AML-193 (cell line): Measurements from ENCODE around the gene NKX1-1.
"Not testable (repeated sequence)": the region's sequence is repeated elsewhere in the genome, so short reads cannot be mapped to it uniquely, and the experiment has no call there.

ENCODE experiments used
- DNase-seq, 2 experiments: peaks; one replicate each; lab custom pipeline; 2025; lab: John Stamatoyannopoulos, UW

Gene NKX1-1

GRCh38 chr4:1373892-1374705 is 32.1 kb downstream of the NKX1-1 start:
- no peak for DNase-seq

- DNase-seq: not testable (repeated sequence)
Observed at GRCh38 chr4:1372576-1372975, 33.7 kb downstream of the NKX1-1 start.

DNA sequence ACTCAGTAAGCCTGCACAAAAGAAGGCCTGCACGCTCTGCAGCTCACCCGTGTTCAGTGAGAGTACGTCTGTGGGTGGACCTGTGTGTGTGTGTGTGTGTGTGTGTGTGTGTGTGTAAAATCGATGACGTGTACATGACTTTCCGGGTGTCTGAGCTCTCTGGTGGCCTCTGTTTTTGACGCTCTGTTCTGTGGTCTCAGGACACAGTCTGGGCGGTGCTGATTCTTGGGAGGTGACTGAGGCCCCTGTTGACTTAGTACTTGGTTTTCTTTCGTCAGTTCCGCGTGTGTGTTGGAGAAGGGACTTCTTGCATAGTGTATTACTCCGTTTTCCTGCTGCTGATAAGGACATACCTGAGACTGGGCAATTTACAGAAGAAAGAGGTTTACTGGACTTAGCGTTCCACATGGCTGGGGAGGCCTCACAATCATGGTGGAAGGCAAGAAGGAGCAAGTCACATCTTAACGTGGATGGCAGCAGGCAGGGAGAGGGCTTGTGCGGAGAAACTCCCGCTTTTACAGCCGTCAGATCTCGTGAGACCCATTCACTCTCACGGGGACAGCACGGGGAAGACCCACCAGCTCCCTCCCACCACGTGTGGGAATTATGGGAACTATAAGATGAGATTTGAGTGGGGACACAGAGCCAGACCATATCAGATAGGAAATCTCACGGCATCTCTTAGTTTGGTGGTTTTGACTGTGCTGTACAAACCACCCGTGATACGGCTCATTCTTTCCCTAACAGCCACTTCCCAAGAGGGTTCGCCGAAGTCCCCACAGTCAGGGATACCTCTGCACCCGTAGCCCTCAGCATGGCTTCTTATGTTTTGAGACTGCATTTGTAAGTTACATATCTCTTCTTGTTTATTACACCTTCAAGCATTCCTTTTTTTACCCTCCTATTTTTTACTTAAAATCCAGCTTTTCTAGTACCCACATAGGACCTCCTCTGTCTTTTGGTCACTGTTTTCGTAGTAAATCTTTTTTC is 34.8 kb downstream of the NKX1-1 start:
- DNase-seq: no peak

GRCh38 chr4:1370321-1371124 is 35.7 kb downstream of the NKX1-1 start:
- DNase-seq: no peak

DNA sequence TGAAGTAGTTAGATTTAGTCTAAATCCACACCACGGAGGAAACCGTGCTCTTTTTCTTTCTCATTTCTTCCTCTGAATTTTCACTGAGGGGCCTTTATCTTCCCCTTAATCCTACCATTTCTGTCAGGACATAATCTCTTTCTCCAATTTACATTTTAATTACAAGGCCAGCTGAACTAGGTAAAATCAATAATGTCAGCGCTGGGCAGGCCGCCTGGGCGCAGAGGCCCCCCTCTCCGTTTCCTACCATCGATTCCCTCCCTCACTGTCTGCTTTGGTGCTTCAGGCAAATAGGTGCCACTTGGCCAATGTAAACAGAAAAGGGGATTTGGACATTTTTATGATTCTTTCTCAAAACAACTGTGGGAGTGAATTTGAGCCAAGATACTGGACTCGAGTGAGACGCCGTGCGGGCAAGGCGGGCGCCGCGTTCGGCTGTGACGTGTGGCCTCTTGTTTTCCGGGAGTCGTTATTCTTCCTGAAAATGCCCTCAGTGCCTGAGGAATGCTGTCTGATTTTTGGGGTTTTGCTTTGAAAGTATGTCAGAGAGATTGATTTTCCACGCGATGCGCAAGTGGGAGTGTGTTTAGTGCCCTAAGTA is 36.7 kb downstream of the NKX1-1 start:
- no peak for DNase-seq

GRCh38 chr4:1369091-1369450 is 37.2 kb downstream of the NKX1-1 start:
- no peak for DNase-seq

DNA sequence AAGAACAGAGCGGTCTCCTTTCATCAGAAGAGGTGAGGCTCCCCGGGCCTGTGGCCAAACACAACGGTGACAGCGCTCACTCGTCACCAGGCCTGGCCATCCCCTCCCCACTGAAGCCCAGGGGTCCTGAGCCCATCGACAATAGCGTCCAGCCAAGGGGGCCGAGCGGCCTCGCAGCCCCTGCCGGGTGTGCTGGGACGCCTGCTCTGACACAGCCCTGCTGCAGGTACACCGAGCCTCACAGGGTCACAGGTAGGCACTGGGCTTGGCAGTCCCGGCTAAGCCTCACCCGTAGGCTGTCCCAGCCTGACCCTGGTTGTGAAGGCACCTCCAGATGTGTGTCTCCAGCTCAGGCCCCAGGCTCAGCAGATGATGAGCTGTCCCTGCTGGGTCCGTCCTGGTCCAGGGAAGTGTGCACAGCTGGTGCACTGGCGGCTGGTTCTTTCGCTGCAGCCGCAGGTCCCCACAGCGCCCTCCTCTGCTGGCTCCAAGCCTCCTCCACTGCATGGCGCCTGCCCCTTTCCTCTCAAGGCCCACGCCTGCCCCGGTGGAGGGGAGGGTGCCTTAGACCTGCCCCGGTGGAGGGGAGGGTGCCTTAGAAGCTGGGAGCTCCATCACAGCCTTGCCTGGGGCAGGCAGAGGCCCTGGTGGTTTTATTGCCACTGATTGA is 37.7 kb downstream of the NKX1-1 start:
- DNase-seq: no peak

DNA sequence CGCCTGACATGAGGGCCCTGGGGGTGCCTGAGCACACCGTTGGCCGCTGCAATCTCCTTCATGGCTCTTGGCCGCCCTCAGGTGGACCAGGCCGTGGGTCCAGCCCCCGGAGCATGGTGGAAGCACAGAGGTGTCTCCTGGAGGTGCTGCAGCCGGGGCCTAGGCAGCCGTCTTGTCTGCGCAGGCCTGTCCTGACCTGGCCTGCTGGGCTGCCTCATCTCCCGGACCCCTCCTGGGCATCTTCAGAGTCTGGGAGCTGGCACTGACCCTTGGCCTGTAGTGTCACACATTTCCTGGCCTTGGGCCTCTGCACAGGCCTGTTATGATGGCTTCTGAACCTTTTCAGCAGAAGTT is 38.3 kb downstream of the NKX1-1 start:
- no peak for DNase-seq

DNA sequence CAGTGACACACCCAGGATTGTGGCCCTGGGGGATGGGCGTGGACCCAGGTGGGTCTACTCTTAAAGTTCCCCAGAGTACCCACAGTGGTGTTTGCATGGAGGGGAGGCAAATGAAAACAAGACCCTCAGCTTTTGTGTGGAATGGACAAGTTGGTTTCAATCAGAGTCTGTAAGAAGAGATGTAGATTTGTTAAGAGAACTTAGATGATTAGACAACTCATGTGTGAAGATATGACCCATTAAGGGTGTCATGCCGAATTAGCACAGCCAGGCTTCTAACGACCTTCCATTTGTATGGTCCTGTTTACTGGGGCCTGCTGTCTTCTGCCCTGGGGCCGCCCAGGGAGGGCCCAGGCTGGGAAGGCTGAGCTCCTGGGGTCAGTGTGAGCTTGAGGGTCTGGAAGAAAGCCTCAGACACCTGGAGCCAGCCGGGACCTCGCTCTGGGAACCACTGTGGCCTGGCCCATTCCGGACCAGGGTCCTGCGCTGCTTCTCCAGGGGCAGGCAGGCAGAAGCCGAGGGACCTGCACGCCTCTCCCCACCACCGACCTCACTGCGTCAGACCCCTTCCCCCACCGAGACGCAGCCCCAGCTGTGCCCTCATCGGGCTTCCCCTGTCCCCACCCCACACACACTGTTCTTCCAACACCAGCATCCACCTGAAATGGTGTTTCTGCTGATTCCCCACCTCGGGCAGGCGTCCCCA is 38.9 kb downstream of the NKX1-1 start:
- no peak for DNase-seq

- no peak for DNase-seq
Observed at GRCh38 chr4:1366371-1367229, 39.6 kb downstream of the NKX1-1 start.

- no peak for DNase-seq
Observed at GRCh38 chr4:1365271-1366178, 40.7 kb downstream of the NKX1-1 start.

DNA sequence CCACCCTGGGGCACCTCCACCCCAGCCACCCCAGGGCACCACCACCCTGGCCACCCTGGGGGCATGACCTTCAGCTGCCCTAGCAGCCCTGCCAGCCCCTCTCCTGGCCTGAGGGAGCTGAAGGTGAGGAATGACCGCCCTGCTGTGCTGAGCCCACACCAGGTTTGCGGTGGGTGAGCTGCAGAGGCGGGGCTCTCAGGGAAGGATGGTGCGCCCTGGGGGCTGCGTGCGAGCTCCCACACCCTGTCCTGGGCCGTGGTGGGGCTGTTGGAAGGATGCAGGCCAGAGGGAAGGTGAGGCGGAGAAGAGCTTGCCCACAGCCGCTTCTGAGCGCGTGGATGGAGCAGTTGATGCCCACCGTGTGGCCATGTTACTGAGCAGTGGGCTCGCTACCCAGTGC is 41.5 kb downstream of the NKX1-1 start:
- DNase-seq: no peak

DNA sequence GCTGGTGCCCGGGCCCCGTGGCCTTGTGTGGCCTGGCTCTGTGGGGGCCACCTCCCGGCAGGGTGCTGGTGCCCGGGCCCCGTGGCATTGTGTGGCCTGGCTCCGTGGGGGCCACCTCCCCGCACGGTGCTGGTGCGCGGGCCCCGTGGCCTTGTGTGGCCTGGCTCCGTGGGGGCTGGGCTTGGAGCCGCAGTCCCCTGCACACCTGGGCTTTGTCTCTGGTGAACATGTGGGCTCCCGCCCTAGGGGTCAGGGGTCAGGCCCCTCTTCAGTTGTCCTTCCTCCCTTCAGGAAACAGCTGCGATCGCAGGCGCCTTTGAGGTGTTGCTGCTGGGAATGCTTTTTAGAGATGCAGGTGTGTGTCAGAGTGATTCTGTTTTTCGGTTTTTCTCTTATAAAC is 42.0 kb downstream of the NKX1-1 start:
- DNase-seq: no peak

DNA sequence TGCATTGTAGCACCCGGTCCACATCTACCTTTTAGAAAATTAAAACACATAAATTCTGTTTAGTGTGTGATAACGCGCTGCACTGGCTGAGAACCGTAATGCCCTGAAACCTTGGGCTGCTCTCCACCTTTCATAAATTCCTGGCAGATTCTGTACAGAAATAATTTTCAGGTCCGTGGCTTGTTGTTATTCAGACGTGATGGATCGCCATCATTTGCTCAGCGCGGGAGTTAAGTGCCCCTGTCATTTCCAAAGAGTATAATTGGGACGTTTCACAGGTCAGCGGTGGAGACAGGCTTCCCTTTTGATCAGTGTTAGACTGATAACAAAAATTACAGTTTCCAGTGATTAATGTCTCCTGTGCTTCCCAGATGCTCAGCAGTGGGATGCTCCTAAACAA is 42.7 kb downstream of the NKX1-1 start:
- no peak for DNase-seq

DNA sequence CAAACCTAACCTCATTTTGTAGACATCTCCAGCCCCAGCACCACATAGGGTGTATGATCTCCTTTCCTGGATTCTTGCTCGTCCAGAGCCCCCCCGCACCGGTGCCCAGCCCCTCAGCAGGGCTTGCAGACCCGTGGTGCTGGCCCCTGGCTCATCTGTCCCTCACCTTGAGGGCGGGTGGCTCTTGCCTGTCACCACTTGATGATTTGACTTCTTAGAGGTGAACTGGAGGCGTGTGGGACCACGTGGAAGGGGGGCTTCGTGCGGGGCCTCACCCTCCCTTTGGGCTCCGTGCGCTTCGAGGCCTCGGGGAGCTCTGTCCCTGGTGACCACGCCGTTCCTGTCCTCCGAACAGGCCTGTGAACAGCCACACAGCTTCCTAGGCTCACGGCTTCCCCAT is 43.7 kb downstream of the NKX1-1 start:
- no peak for DNase-seq

DNA sequence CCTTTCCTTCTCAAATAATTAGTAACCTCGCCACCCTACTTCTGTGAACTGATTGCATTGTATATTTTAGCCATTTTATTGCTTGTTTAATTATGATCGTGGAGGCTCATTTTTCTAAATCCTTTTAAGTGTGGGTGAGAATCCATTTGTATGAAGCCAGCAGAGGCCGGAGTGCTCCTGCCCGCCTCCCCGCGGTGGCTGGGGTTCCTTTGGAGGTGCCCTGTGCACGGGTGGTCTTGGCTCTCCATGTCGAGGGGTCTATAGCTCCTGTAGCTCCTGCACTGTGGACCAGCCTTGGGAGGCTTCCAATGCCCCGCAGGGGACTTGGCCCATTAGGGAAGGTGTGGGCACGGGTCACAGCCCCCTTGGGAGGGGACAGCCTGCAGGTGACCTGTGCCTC is 44.2 kb downstream of the NKX1-1 start:
- DNase-seq: no peak

DNA sequence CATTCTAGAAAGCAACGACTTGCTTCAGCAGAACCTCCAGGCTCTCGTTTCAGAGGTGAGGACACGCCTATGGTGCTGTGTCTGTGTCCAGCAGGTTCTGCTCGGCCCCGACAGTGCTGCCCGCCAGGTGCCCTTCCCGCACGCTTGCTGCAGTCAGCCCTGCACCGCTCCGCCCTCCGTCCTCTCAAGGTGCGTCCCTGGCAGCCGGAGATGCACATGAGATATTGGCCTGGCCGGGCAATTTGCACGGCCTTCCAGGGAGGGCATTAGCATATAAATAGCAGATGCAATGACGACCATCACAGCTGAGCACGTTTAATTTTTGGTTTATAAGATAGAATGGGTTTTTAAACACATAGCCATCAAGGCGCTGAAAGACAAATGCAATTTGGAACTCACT is 44.8 kb downstream of the NKX1-1 start:
- no peak for DNase-seq

- DNase-seq: no peak
Observed at GRCh38 chr4:1360423-1361283, 45.6 kb downstream of the NKX1-1 start.
